NCI-H2107 (cell line): ENCODE data around the gene PRKCA.

Experiments
- DNase-seq: peaks from one replicate; lab custom pipeline; 2025; lab: John Stamatoyannopoulos, UW

PRKCA gene

GRCh38 chr17:66776999-66777688 is 474.7 kb downstream of the PRKCA start:
- DNase-seq, result no peak

- DNase-seq, result no peak
Measured at GRCh38 chr17:66777689-66778225, 475.3 kb downstream of the PRKCA start.

GRCh38 chr17:66778531-66779236 is 476.3 kb downstream of the PRKCA start:
- DNase-seq, result no peak

DNA sequence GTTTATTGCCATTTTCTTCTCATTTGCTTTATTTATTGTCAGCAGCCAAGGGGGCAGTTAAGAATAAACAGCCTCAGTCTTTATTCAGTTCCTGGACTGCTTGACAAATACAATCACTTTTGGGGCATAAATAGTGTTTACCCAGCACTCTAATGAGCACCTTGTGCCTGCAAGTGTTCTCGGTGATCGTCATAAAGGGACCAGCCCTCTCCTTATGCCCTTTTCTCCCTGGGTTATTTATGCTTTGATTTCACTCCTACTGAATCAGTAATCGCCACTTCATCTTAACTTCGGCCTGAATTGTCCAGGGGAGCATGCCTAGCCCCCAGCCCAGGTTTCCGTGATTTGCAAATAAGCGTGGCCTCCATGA is 476.8 kb downstream of the PRKCA start:
- DNase-seq, result no peak

DNA sequence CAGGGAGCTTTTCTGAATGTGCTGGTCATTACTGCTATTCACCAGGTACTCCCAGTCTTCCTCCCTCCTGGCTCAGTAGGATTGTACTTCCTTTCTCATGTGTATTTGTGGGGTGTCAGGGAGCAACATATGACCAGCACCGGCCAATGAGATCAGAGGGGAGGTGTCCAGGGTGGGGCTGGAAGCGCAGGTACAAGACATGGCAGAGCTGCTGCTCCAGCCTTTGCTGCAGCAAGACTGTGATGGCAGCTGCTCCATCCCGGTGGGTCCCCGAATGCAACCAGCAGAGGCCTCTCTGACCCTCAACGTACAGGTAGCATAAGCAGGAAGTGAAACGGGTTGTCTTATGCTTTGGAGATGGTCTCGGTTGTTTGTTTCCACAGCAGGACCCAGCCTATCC is 478.7 kb downstream of the PRKCA start:
- DNase-seq, result no peak

DNA sequence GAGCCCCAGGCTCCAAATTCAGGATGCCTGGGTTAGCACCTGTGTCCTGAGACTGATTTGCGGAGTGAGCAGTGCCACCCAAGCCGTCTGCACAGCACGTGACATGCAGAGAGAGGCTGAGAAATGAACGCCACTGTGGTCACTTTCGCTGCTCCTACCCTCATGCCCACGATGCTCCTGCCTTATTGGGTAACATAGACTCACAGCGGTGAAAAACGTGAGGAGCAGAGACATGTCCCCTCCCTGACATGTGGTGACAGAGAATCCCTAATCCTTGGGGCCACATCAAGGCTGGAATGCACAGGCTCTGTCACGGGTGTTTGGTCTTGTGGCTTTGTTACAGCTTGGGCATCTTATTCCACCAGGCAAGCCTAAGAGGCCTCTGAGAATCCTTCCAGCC is 480.4 kb downstream of the PRKCA start:
- DNase-seq, result no peak

GRCh38 chr17:66783656-66784381 is 481.4 kb downstream of the PRKCA start:
- DNase-seq, result no peak

DNA sequence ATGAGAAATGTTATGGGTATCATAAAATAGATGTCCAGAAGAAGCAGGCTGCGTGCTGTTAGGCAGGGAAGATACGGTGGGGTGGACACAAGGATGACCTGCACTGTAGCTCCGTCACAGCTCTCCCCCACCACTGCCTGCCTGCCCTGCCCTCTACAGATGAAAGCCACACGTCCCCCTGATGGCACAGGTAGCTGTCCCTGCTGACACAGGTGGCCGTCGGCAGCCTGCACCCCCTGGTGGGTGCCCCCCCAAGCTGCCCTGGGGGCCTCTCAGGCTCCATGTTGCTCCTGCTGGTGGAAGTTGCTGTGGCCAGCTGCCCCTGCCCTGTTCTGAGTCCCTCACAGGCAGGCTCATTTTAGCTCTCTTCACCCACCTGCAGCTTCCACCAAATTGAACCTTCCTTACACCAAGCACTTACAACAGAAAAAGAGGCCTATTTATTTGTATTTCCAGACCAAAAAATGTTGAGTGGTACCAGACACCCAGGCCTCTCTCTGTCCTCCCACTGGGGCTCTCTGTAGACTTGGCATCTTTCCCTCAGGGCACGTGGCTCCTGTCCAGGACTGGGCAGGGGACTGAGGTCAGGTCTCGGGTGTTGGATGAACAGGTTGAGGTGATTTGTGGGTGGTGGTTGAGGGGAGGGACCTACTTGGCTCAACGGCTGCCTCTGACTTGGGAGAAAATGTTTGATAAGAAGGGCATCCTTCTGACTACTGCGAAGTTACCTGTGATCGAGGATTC is 482.4 kb downstream of the PRKCA start:
- no peak for DNase-seq

GRCh38 chr17:66786107-66786506 is 483.7 kb downstream of the PRKCA start:
- no peak for DNase-seq

DNA sequence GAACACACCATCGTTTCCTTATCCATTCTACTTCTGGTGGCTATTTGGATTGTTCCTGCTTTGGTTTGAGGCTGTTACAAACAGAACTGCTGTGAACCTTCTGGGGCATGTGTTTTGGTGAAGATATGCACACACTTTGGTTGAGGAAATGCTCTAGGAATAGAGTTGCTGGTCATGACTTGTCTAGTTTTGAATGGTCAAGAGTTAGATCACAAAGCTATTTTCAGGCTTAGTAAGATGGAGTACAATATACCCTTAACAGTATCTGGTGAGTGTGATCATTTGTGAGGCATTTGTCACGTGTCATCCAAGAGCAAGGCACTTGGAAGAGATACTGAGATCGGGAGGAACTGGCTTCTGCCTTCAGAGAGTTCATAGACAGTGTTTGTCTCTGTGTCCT is 485.5 kb downstream of the PRKCA start:
- DNase-seq, result no peak

DNA sequence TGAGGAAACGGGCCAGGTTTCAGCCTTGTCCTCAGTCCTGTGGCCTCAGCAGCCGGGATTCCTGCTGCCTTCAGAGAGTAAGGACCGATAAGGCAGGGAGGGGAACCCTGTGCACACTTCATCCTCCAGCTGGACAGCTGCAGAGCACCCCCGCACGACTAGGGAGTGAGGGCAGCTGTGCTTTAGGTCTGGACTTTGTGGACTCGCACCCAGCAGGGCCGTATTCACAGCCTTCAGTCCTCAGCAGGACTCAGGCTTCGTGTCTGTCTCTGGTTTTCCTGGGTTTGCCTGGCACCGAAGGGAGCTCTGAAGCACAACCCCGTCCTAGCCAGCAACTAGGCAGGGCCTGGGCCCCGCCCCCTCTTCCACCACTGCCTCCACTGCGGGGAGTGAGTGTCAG is 486.7 kb downstream of the PRKCA start:
- DNase-seq, result no peak

DNA sequence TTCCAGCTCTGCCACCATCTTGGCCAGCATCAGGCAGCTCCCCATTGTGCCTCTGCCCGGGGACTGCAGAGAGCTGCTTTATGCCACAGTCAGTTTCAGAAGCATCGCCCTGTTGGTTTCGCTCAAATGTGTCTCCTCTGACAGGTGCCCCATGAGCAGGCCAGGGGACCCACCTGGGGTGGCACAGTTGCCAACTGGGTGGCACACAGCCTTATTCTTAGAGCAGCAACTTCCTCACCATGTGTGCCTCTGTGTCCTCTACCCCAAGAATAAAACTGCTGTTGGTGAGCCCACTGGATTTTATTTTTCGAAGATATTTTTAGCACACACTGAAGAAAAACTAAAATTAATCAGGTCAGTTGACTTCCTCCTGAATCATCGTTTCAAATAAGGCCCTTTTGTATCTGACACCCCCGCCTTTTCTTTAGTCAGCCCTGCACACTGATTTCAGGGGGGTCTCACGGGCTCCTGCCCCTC is 487.6 kb downstream of the PRKCA start:
- no peak for DNase-seq

DNA sequence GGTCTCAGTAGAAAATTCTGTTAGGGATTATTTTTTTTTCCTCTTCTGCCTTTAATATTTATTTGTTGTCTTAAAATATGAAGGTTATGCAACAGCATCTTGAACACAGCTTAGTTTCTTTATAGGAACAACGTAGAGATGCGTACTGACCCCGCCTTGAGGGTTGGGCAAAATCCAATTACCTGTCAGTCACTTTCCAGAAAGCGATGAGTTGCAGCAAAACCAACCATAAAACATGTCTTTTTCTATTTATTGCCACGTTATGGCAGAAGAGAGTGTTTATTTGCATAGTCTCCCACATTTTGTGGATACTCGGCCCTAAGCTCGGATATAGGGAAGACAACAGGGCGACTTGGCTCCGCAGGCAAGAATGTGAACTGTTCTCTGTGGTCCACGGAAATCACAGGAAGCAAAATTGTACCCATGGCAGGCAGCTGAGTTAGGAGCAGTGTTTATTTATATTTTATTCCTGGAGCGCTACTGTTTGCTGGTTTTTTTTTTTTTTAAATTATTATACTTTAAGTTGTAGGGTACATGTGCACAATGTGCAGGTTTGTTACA is 488.2 kb downstream of the PRKCA start:
- no peak for DNase-seq

- no peak for DNase-seq
Measured at GRCh38 chr17:66791347-66791746, 488.9 kb downstream of the PRKCA start.

DNA sequence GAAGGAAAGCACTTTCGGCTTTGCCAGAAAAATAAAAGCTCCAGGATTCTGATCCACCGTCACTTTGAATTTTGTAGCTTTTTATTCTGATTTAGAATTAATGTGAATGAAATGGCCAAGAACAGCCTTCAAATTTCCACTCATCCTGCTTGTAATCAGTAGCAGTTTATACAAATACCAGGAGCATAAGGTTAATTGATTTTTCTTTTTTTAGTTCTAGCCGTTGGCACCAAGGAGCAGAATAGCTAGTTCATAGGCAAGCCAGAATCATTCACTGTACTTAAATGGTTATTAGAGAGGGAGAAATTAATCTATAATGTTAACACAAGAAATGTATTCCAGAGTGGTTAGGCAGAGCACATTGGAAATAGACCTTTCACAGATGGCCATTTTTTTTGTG is 491.4 kb downstream of the PRKCA start:
- no peak for DNase-seq

- DNase-seq, result no peak
Measured at GRCh38 chr17:66795486-66795885, 493.1 kb downstream of the PRKCA start.

GRCh38 chr17:66799849-66800537 is 497.6 kb downstream of the PRKCA start:
- no peak for DNase-seq

DNA sequence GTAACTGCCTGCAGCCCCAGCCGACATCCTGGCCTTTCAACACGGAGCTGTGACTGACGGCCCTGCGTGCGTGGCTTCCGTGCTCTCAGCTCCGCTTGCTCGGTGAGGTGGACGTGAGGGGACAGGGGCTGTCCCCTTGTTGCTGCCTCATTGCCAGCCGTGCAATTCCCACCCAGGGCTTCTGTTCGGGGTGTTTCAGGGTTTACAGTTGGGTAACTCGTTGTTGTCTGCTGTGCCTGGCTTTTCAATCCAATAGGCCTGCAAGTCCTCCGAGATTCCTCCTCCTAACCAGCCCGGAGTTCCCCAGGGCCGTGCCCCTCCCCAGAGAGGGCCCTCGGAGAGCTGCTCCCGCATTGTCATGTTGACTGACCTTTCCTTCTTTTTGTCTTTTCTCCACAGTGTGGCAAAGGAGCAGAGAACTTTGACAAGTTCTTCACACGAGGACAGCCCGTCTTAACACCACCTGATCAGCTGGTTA is 501.1 kb downstream of the PRKCA start:
- DNase-seq, result no peak

DNA sequence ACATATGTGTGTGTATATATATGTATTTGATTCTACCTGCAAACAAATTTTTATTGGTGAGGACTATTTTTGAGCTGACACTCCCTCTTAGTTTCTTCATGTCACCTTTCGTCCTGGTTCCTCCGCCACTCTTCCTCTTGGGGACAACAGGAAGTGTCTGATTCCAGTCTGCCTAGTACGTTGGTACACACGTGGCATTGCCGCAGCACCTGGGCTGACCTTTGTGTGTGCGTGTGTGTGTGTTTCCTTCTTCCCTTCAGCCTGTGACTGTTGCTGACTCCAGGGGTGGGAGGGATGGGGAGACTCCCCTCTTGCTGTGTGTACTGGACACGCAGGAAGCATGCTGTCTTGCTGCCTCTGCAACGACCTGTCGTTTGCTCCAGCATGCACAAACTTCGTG is 503.2 kb downstream of the PRKCA start:
- DNase-seq, result no peak

DNA sequence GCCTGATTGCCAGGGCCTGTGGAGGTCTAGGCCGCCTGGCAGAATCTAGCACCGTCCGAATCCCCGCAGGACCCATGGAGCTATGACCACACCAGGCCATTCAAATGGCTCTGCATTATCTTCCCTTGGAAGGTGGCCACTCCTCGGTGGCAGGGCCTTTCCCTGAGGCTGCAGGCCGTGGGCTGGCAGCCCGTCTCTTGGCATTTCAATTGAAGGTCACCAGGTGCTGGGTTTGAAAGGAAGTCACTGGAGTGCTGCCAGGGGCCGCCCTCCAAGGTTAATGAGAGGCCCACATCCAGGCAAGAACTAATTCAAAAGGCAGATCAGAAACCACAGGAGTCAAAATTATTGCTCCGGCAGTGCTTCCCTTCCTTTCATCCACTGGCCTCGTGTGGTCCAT is 504.8 kb downstream of the PRKCA start:
- no peak for DNase-seq

DNA sequence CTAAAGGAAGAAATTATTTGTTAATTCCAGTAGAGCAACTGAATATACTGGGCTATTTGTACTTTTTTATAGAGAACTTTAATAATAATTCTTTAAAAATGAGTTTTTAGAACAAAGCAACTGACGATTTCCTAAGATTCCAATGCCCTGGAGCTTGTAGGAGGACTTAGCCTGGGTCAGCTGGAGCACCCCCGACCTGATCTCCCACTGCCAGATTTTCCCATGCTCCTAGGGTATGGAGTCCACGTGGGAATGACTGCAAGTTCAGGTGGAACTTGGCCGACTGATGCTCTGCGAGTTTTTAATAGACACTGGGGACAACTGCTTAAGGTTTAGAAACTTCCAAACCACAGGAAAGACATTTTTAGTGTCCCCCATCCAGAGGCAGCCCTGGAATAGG is 507.0 kb downstream of the PRKCA start:
- no peak for DNase-seq
